Mesenchymal stem cell (in vitro differentiated cells and primary cell): ENCODE measurements around the gene GNLY.

Experiments
- DNase-seq: peaks from one replicate; pipeline ENCODE4 v3.0.0-alpha.2; 2013
- H2AFZ ChIP-seq: one replicate; pipeline ENCODE4 v1.6.1; 2013; ENCODE audit warnings: low read depth, mild to moderate bottlenecking, control low read depth, inconsistent platforms, low read length, moderate library complexity
- H2AK5ac ChIP-seq: 2 replicates; pipeline ENCODE4 v1.6.1; 2013; ENCODE audit warnings: low read length, moderate library complexity, mild to moderate bottlenecking, inconsistent platforms; ENCODE audit not compliant: severe bottlenecking
- H2BK120ac ChIP-seq: one replicate; pipeline ENCODE4 v1.6.1; 2013; ENCODE audit warnings: low read depth, mild to moderate bottlenecking, inconsistent platforms, low read length, moderate library complexity
- H2BK12ac ChIP-seq, 2 experiments: one replicate each; pipeline ENCODE4 v1.6.1; 2013; ENCODE audit warnings: inconsistent platforms in 2 of 2, low read length in 2 of 2, mild to moderate bottlenecking in 2 of 2, moderate library complexity in 2 of 2, control low read depth in 1 of 2
- H2BK15ac ChIP-seq: one replicate; pipeline ENCODE4 v1.6.1; 2013; ENCODE audit warnings: mild to moderate bottlenecking, low read depth, inconsistent platforms; ENCODE audit not compliant: poor library complexity, severe bottlenecking
- H2BK5ac ChIP-seq: 2 replicates; pipeline ENCODE4 v1.6.1; 2013; ENCODE audit warnings: low read depth, mild to moderate bottlenecking, low read length, control low read depth, inconsistent platforms; ENCODE audit not compliant: poor library complexity, severe bottlenecking
- H3K14ac ChIP-seq, 2 experiments: one replicate each; pipeline ENCODE4 v1.6.1; 2013; ENCODE audit warnings: inconsistent platforms in 2 of 2, low read length in 2 of 2, control low read depth in 1 of 2, mild to moderate bottlenecking in 1 of 2, moderate library complexity in 1 of 2
- H3K18ac ChIP-seq, 2 experiments: one replicate each; pipeline ENCODE4 v1.6.1; 2013; ENCODE audit warnings: inconsistent platforms in 2 of 2, low read length in 2 of 2, control low read depth in 1 of 2, low read depth in 1 of 2, mild to moderate bottlenecking in 1 of 2
- H3K23ac ChIP-seq, 2 experiments: one replicate each; pipeline ENCODE4 v1.6.1; 2013; ENCODE audit warnings: inconsistent platforms in 2 of 2, low read length in 2 of 2, mild to moderate bottlenecking in 2 of 2, moderate library complexity in 2 of 2, control low read depth in 1 of 2
- H3K27ac ChIP-seq: 2 replicates; pipeline ENCODE4 v1.5.1; 2013; ENCODE audit warnings: mild to moderate bottlenecking, moderate library complexity, low read length, control low read depth, inconsistent platforms; ENCODE audit not compliant: poor library complexity, severe bottlenecking
- H3K27me3 ChIP-seq, 2 experiments: 2 replicates each; pipeline versions ENCODE4 v1.6.1 to v1.7.0; 2013; ENCODE audit warnings: low read length in 2 of 2, mild to moderate bottlenecking in 2 of 2, moderate library complexity in 2 of 2, control low read depth in 1 of 2, inconsistent platforms in 1 of 2; ENCODE audit not compliant: control insufficient read depth in 1 of 2, insufficient read depth in 1 of 2
- H3K36me3 ChIP-seq, 2 experiments: 2 replicates each; pipeline versions ENCODE4 v1.6.1 to v1.7.0; 2013; ENCODE audit warnings: low read length in 2 of 2, control low read depth in 1 of 2, inconsistent platforms in 1 of 2, low read depth in 1 of 2, mild to moderate bottlenecking in 1 of 2; ENCODE audit not compliant: insufficient read depth in 2 of 2, control insufficient read depth in 1 of 2
- H3K4ac ChIP-seq, 2 experiments: one replicate each; pipeline ENCODE4 v1.6.1; 2013; ENCODE audit warnings: inconsistent platforms in 2 of 2, low read length in 2 of 2, mild to moderate bottlenecking in 2 of 2, moderate library complexity in 2 of 2, control low read depth in 1 of 2, low read depth in 1 of 2
- H3K4me1 ChIP-seq: 2 replicates; pipeline ENCODE4 v1.6.1; 2013; ENCODE audit warnings: low read depth, low read length, control low read depth; ENCODE audit not compliant: control insufficient read depth, insufficient read depth
- H3K4me2 ChIP-seq: 2 replicates; pipeline ENCODE4 v1.6.1; 2013; ENCODE audit warnings: low read length, mild to moderate bottlenecking, inconsistent platforms; ENCODE audit not compliant: poor library complexity, severe bottlenecking
- H3K4me3 ChIP-seq, 2 experiments: 2 replicates each; pipeline versions ENCODE4 v1.5.1 to v1.7.0; 2013; ENCODE audit warnings: low read length in 2 of 2, mild to moderate bottlenecking in 2 of 2, control low read depth in 1 of 2, low read depth in 1 of 2; ENCODE audit not compliant: insufficient read depth in 1 of 2
- H3K79me1 ChIP-seq: replicated peaks from 2 replicates; pipeline ENCODE4 v1.6.1; 2013; ENCODE audit warnings: mild to moderate bottlenecking, control low read depth, low read length, inconsistent platforms; ENCODE audit not compliant: poor library complexity, severe bottlenecking
- H3K9ac ChIP-seq: 2 replicates; pipeline ENCODE4 v1.7.0; 2013; ENCODE audit warnings: mild to moderate bottlenecking, low read length, moderate library complexity
- H3K9me3 ChIP-seq: 2 replicates; pipeline ENCODE4 v1.7.0; 2013; ENCODE audit warnings: mild to moderate bottlenecking, low read length; ENCODE audit not compliant: control insufficient read depth
- H4K8ac ChIP-seq: one replicate; pipeline ENCODE4 v1.6.1; 2013; ENCODE audit warnings: inconsistent platforms, mild to moderate bottlenecking, low read length, moderate library complexity
- H4K91ac ChIP-seq: one replicate; pipeline ENCODE4 v1.6.1; 2013; ENCODE audit warnings: mild to moderate bottlenecking, low read length, inconsistent platforms
- WGBS: methylation state at CpG from one replicate; pipeline ENCODE4 v1.1.7; 2013; ENCODE audit warnings: mixed read lengths; 5-methylcytosine and 5-hydroxymethylcytosine counted together

GNLY gene

GRCh38 chr2:85648619-85649018 is 45.5 kb upstream of the GNLY start:
- peak; percentile 63 for DNase-seq
- peaks cover 37 to 85% of the 10 kb centered on the region in 2 experiments for H3K36me3 ChIP-seq
- no peak overlapping the region for H2BK15ac ChIP-seq
- H2BK12ac ChIP-seq: no peak overlapping the region
- no peak overlapping the region for H3K23ac ChIP-seq
- H3K9me3 ChIP-seq: no peaks in the 10 kb centered on the region
- H2AK5ac ChIP-seq: no peak overlapping the region
- 67% methylated on average over 2 of the region's 2 CpGs for WGBS
- no peak overlapping the region for H3K14ac ChIP-seq
- no peak overlapping the region for H3K9ac ChIP-seq
- no peak overlapping the region for H3K4me3 ChIP-seq
- peaks cover 13% of the 10 kb centered on the region for H3K79me1 ChIP-seq
- no peak overlapping the region for H3K27ac ChIP-seq
- H2BK120ac ChIP-seq: no peak overlapping the region
- H4K8ac ChIP-seq: no peak overlapping the region
- H3K4me2 ChIP-seq: no peak overlapping the region
- no peak overlapping the region for H3K18ac ChIP-seq
- no peak overlapping the region for H2AFZ ChIP-seq
- H3K4ac ChIP-seq: no peak overlapping the region
- no peaks in the 10 kb centered on the region for H3K27me3 ChIP-seq
- H4K91ac ChIP-seq: no peak overlapping the region
- peaks cover 25% of the 10 kb centered on the region for H3K4me1 ChIP-seq
- H2BK5ac ChIP-seq: no peak overlapping the region

GRCh38 chr2:85649201-85650190 is 44.7 kb upstream of the GNLY start:
- no peak overlapping the region for H4K91ac ChIP-seq
- peaks cover 35 to 82% of the 10 kb centered on the region in 2 experiments for H3K36me3 ChIP-seq
- H3K4me2 ChIP-seq: no peak overlapping the region
- H2BK12ac ChIP-seq: no peak overlapping the region
- H2AK5ac ChIP-seq: peak overlapping the region; percentile 61
- DNase-seq: peak; percentile 39
- no peak overlapping the region for H3K23ac ChIP-seq
- no peak overlapping the region for H3K14ac ChIP-seq
- H3K27me3 ChIP-seq: no peaks in the 10 kb centered on the region
- H3K4me1 ChIP-seq: peaks cover 25% of the 10 kb centered on the region
- H3K4ac ChIP-seq: no peak overlapping the region
- H3K79me1 ChIP-seq: peaks cover 10% of the 10 kb centered on the region
- H3K4me3 ChIP-seq: no peak overlapping the region
- peak overlapping the region; percentile 55 for H3K27ac ChIP-seq
- WGBS: 76% methylated on average over 8 of the region's 9 CpGs
- no peak overlapping the region for H3K9ac ChIP-seq
- H3K18ac ChIP-seq: no peak overlapping the region
- H2BK15ac ChIP-seq: no peak overlapping the region
- no peak overlapping the region for H4K8ac ChIP-seq
- H2BK5ac ChIP-seq: no peak overlapping the region
- no peaks in the 10 kb centered on the region for H3K9me3 ChIP-seq
- H2AFZ ChIP-seq: no peak overlapping the region
- H2BK120ac ChIP-seq: no peak overlapping the region

DNA sequence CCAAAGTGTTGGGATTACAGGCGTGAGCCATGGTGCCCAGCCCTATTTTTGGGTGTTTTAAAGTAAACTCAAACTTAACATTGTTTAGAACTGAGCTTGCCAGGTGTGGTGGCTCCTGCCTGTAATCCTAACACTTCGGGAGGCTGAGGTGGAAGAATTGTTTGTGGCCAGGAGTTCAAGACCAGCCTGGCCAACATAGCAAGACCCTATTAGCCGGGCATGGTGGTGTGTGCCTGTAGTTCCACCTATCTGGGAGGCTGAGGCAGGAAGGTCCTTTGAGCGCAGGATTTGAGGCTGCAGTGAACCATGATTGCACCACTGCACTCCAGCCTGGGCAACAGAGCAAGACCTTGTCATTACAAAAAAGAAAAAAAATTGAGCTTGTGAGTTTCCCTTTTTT is 43.7 kb upstream of the GNLY start:
- Histone ChIP-seq H2BK15ac (no peak overlapping the region), H2AFZ (no peak overlapping the region), H3K23ac (no peak overlapping the region), H3K36me3 (peaks cover 27 to 73% of the 10 kb centered on the region in 2 experiments), H3K4me1 (peaks cover 27% of the 10 kb centered on the region), H2AK5ac (peak overlapping the region; percentile 15), H4K8ac (no peak overlapping the region), H3K27ac (peak overlapping the region; percentile 18), H2BK120ac (no peak overlapping the region), H3K4me3 (no peak overlapping the region), H2BK5ac (no peak overlapping the region), H4K91ac (no peak overlapping the region), H3K79me1 (peaks cover 10% of the 10 kb centered on the region), H2BK12ac (no peak overlapping the region), H3K14ac (no peak overlapping the region), H3K9ac (no peak overlapping the region), H3K18ac (peak overlapping the region in 1 of 2 experiments; percentile 48), H3K4ac (no peak overlapping the region), H3K4me2 (no peak overlapping the region), H3K9me3 (no peaks in the 10 kb centered on the region), H3K27me3 (no peaks in the 10 kb centered on the region)
- no peak for DNase-seq
- WGBS: 97% methylated on average over 4 of the region's 4 CpGs

GRCh38 chr2:85651097-85651496 is 43.1 kb upstream of the GNLY start:
- peak overlapping the region; percentile 13 for H3K4me2 ChIP-seq
- no peak overlapping the region for H3K18ac ChIP-seq
- H2BK5ac ChIP-seq: no peak overlapping the region
- peaks cover 28% of the 10 kb centered on the region for H3K4me1 ChIP-seq
- H4K91ac ChIP-seq: no peak overlapping the region
- no peak overlapping the region for H3K4ac ChIP-seq
- no peaks in the 10 kb centered on the region for H3K9me3 ChIP-seq
- peaks cover 22 to 67% of the 10 kb centered on the region in 2 experiments for H3K36me3 ChIP-seq
- no peak overlapping the region for H2BK120ac ChIP-seq
- H2BK12ac ChIP-seq: no peak overlapping the region
- H3K14ac ChIP-seq: no peak overlapping the region
- peaks cover 5% of the 10 kb centered on the region for H3K79me1 ChIP-seq
- H2BK15ac ChIP-seq: no peak overlapping the region
- H3K27me3 ChIP-seq: no peaks in the 10 kb centered on the region
- peak overlapping the region; percentile 61 for H3K27ac ChIP-seq
- H2AFZ ChIP-seq: no peak overlapping the region
- no peak overlapping the region for H4K8ac ChIP-seq
- H3K9ac ChIP-seq: no peak overlapping the region
- WGBS: 98% methylated on average over 3 of the region's 3 CpGs
- H3K23ac ChIP-seq: no peak overlapping the region
- H3K4me3 ChIP-seq: no peak overlapping the region
- no peak overlapping the region for H2AK5ac ChIP-seq
- DNase-seq: no peak
